IMR-90 (cell line): Measurements from ENCODE around the gene SRBD1.

Experiments
- CEBPB ChIP-seq: IDR thresholded peaks from 2 replicates; pipeline ENCODE4 v1.6.1; 2012; ENCODE audit warnings: low read depth, low read length, improper control_type of control experiment
- CHD1 ChIP-seq: IDR thresholded peaks from 2 replicates; pipeline ENCODE4 v1.6.1; 2012; ENCODE audit warnings: low read depth, low read length, improper control_type of control experiment
- MAFK ChIP-seq: IDR thresholded peaks from 2 replicates; pipeline ENCODE4 v1.6.1; 2012; ENCODE audit warnings: low read depth, low read length, improper control_type of control experiment
- MXI1 ChIP-seq: IDR thresholded peaks from 2 replicates; pipeline ENCODE4 v1.6.1; 2012; ENCODE audit warnings: low read depth, mild to moderate bottlenecking, low read length, moderate library complexity, borderline replicate concordance
- POLR2A ChIP-seq: IDR thresholded peaks from 2 replicates; pipeline ENCODE4 v1.6.1; 2012; ENCODE audit warnings: mild to moderate bottlenecking, low read depth, low read length
- RAD21 ChIP-seq: IDR thresholded peaks from 2 replicates; pipeline ENCODE4 v1.6.1; 2012; ENCODE audit warnings: low read length, improper control_type of control experiment
- RFX5 ChIP-seq: IDR thresholded peaks from 2 replicates; pipeline ENCODE4 v1.8.0; 2012; ENCODE audit warnings: low read depth, mild to moderate bottlenecking, low read length, moderate library complexity
- SMC3 ChIP-seq: fragments of 150-350 bp; IDR thresholded peaks from 2 replicates; pipeline ENCODE4 v1.6.1; 2016; ENCODE audit warnings: low read depth, mild to moderate bottlenecking, antibody characterized with exemption, low read length, moderate library complexity
- TF ChIP-seq, protein P1 (sequence below): conservative IDR thresholded peaks from 2 replicates; pipeline ENCODE4 v1.5.1; 2012; ENCODE audit warnings: mild to moderate bottlenecking, low read depth, low read length, improper control_type of control experiment
- TF ChIP-seq, protein P2 (sequence below): fragments of 150-350 bp; IDR thresholded peaks from 2 replicates; pipeline ENCODE4 v1.6.1; 2017; ENCODE audit warnings: mild to moderate bottlenecking, antibody characterized with exemption, low read length, low read depth
- TF ChIP-seq, protein P3 (sequence below): fragments of 150-350 bp; IDR thresholded peaks from 2 replicates; pipeline ENCODE4 v1.6.1; 2016; ENCODE audit warnings: low read depth, mild to moderate bottlenecking, low read length, moderate library complexity, borderline replicate concordance

DNA sequence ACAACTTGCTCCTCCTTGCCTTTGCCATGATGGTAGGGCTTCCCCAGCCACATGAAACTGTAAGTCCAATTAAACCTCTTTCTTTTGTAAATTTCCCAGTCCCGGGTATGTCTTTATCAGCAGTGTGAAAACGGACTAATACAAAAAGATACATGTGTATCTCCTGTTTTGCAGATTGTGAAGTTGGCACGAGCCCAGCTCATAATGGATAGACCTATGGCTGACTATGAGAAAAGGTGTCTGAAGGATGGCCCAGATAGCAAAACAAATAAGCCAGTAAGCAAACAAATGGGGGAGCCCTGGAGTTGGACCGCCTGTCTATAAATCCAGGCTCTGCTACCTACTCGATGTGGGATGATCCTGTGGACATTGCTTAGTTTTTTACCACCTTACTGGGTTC lies 24.9 kb upstream of the SRBD1 start:
- TF ChIP-seq, protein P1, sequence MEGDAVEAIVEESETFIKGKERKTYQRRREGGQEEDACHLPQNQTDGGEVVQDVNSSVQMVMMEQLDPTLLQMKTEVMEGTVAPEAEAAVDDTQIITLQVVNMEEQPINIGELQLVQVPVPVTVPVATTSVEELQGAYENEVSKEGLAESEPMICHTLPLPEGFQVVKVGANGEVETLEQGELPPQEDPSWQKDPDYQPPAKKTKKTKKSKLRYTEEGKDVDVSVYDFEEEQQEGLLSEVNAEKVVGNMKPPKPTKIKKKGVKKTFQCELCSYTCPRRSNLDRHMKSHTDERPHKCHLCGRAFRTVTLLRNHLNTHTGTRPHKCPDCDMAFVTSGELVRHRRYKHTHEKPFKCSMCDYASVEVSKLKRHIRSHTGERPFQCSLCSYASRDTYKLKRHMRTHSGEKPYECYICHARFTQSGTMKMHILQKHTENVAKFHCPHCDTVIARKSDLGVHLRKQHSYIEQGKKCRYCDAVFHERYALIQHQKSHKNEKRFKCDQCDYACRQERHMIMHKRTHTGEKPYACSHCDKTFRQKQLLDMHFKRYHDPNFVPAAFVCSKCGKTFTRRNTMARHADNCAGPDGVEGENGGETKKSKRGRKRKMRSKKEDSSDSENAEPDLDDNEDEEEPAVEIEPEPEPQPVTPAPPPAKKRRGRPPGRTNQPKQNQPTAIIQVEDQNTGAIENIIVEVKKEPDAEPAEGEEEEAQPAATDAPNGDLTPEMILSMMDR = no peak
- TF ChIP-seq POLR2A (no peak), RAD21 (no peak), CHD1 (no peak), MAFK (no peak), RFX5 (no peak), SMC3 (no peak), CEBPB (no peak), MXI1 (no peak)
- TF ChIP-seq, protein P2, sequence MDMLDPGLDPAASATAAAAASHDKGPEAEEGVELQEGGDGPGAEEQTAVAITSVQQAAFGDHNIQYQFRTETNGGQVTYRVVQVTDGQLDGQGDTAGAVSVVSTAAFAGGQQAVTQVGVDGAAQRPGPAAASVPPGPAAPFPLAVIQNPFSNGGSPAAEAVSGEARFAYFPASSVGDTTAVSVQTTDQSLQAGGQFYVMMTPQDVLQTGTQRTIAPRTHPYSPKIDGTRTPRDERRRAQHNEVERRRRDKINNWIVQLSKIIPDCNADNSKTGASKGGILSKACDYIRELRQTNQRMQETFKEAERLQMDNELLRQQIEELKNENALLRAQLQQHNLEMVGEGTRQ = no peak
- TF ChIP-seq, protein P3, sequence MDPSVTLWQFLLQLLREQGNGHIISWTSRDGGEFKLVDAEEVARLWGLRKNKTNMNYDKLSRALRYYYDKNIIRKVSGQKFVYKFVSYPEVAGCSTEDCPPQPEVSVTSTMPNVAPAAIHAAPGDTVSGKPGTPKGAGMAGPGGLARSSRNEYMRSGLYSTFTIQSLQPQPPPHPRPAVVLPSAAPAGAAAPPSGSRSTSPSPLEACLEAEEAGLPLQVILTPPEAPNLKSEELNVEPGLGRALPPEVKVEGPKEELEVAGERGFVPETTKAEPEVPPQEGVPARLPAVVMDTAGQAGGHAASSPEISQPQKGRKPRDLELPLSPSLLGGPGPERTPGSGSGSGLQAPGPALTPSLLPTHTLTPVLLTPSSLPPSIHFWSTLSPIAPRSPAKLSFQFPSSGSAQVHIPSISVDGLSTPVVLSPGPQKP = no peak
